Hepatocyte (in vitro differentiated cells): ENCODE results near the gene MINDY4. TPM values are rescaled to one million over a fixed set of nuclear protein-coding genes. Genes with fewer than 3 reads are reported as not detected.

Experiments
- DNase-seq: peaks from one replicate; pipeline ENCODE4 v3.0.0-alpha.2; 2016; ENCODE audit warnings: low spot score
- H2AFZ ChIP-seq: fragments of 200-600 bp; sonication (generic); 2 replicates; pipeline ENCODE4 v1.6.0; 2016; ENCODE audit warnings: antibody characterized with exemption, mild to moderate bottlenecking
- H3K27ac ChIP-seq: fragments of 200-600 bp; sonication (generic); 2 replicates; pipeline ENCODE4 v1.5.1; 2016; ENCODE audit warnings: mild to moderate bottlenecking
- H3K27me3 ChIP-seq: fragments of 200-600 bp; sonication (generic); 2 replicates; pipeline ENCODE4 v1.6.1; 2016
- H3K36me3 ChIP-seq: fragments of 200-600 bp; sonication (generic); replicated peaks from 2 replicates; pipeline ENCODE4 v1.5.1; 2016; ENCODE audit warnings: low read depth; ENCODE audit not compliant: insufficient read depth
- H3K4me1 ChIP-seq: fragments of 200-600 bp; sonication (generic); 2 replicates; pipeline ENCODE4 v1.5.1; 2016; ENCODE audit warnings: mild to moderate bottlenecking, moderate library complexity; ENCODE audit not compliant: insufficient read depth
- H3K4me2 ChIP-seq: fragments of 200-600 bp; sonication (generic); 2 replicates; pipeline ENCODE4 v1.6.0; 2016
- H3K4me3 ChIP-seq: fragments of 200-600 bp; sonication (generic); 2 replicates; pipeline ENCODE4 v1.5.1; 2016; ENCODE audit warnings: mild to moderate bottlenecking
- H3K79me2 ChIP-seq: fragments of 200-600 bp; sonication (generic); 2 replicates; pipeline ENCODE4 v1.6.0; 2017; ENCODE audit warnings: mild to moderate bottlenecking
- H3K9me2 ChIP-seq: fragments of 200-600 bp; sonication (generic); replicated peaks from 2 replicates; pipeline ENCODE4 v1.6.0; 2017; ENCODE audit warnings: mild to moderate bottlenecking; ENCODE audit not compliant: insufficient read depth
- H3K9me3 ChIP-seq: fragments of 200-600 bp; sonication (generic); 2 replicates; pipeline ENCODE4 v1.5.1; 2016; ENCODE audit warnings: low read depth, mild to moderate bottlenecking
- H4K20me1 ChIP-seq: fragments of 200-600 bp; sonication (generic); 2 replicates; pipeline ENCODE4 v1.6.0; 2016; ENCODE audit warnings: mild to moderate bottlenecking; ENCODE audit not compliant: insufficient read depth, poor library complexity, severe bottlenecking
- EZH2 ChIP-seq: fragments of 200-600 bp; sonication (generic); IDR thresholded peaks from 2 replicates; pipeline ENCODE4 v1.6.1; 2016; ENCODE audit warnings: antibody characterized with exemption, mild to moderate bottlenecking, borderline replicate concordance
- EZH2phosphoT487 ChIP-seq: fragments of 200-600 bp; sonication (generic); IDR thresholded peaks from one replicate; pipeline ENCODE4 v1.6.1; 2018; ENCODE audit warnings: antibody characterized with exemption, mild to moderate bottlenecking, low read depth, moderate library complexity; ENCODE audit not compliant: unreplicated experiment, severe bottlenecking
- WGBS: methylation state at CpG from one replicate; pipeline ENCODE4 v1.1.6; 2016; ENCODE audit warnings: low lambda C conversion rate; ENCODE audit errors: missing lambda C conversion rate; 5-methylcytosine and 5-hydroxymethylcytosine counted together
- polyA plus RNA-seq: library from polyadenylated mRNA; unstranded; fragments of >200 nt; fragmentation: Nextera tagmentation; extraction: Ambion mirVana; gene quantifications from 2 replicates; pipeline ENCODE4 v1.2.1, GENCODE V29; 2016
- total RNA-seq: library from RNA; depleted of rRNA; stranded (reverse); fragments of >200 nt; gene quantifications from 2 replicates; pipeline ENCODE4 v1.2.3, GENCODE V29; 2014
- TF ChIP-seq, protein P1 (sequence below): fragments of 200-600 bp; sonication (generic); IDR thresholded peaks from 2 replicates; pipeline ENCODE4 v1.5.1; 2016; ENCODE audit warnings: antibody characterized with exemption, mild to moderate bottlenecking; ENCODE audit not compliant: poor library complexity

The MINDY4 gene
- total and polyA plus RNA-seq, 2 experiments from 2014 or later, result 4.4 to 6.3 TPM

DNA sequence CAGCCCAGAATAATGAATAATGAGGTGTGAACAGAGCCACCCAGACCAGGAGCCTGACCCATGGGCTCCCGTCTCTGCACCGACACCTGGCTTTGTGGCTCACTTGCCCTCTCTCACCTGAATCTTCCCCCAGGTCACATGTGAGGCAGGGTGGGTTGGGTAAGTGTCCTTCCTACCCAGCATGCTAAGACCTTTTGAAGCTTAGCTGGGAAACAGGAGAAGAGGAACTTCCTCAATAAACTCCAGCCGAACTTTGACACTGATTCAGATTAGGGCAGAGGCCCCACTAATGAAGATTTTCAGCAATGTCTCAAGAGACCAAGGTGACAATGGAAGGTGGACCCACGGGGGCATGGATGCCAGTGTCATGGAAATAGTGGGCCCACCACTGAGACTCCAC, 93.9 kb downstream of the MINDY4 start:
- H3K9me3 ChIP-seq, result no peaks in the 10 kb centered on the region
- no peaks in the 10 kb centered on the region for H3K9me2 ChIP-seq
- WGBS, result 84% methylated on average over 4 of the region's 4 CpGs
- H2AFZ ChIP-seq, result no peak overlapping the region
- H3K4me3 ChIP-seq, result no peak overlapping the region
- no peaks in the 10 kb centered on the region for H4K20me1 ChIP-seq
- TF ChIP-seq EZH2 (no peak), EZH2phosphoT487 (no peak)
- TF ChIP-seq, protein P1, sequence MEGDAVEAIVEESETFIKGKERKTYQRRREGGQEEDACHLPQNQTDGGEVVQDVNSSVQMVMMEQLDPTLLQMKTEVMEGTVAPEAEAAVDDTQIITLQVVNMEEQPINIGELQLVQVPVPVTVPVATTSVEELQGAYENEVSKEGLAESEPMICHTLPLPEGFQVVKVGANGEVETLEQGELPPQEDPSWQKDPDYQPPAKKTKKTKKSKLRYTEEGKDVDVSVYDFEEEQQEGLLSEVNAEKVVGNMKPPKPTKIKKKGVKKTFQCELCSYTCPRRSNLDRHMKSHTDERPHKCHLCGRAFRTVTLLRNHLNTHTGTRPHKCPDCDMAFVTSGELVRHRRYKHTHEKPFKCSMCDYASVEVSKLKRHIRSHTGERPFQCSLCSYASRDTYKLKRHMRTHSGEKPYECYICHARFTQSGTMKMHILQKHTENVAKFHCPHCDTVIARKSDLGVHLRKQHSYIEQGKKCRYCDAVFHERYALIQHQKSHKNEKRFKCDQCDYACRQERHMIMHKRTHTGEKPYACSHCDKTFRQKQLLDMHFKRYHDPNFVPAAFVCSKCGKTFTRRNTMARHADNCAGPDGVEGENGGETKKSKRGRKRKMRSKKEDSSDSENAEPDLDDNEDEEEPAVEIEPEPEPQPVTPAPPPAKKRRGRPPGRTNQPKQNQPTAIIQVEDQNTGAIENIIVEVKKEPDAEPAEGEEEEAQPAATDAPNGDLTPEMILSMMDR, result no peak
- H3K27ac ChIP-seq, result no peak overlapping the region
- H3K4me2 ChIP-seq, result no peak overlapping the region
- H3K36me3 ChIP-seq, result no peaks in the 10 kb centered on the region
- H3K27me3 ChIP-seq, result no peaks in the 10 kb centered on the region
- no peaks in the 10 kb centered on the region for H3K4me1 ChIP-seq
- no peaks in the 10 kb centered on the region for H3K79me2 ChIP-seq
- DNase-seq, result no peak

DNA sequence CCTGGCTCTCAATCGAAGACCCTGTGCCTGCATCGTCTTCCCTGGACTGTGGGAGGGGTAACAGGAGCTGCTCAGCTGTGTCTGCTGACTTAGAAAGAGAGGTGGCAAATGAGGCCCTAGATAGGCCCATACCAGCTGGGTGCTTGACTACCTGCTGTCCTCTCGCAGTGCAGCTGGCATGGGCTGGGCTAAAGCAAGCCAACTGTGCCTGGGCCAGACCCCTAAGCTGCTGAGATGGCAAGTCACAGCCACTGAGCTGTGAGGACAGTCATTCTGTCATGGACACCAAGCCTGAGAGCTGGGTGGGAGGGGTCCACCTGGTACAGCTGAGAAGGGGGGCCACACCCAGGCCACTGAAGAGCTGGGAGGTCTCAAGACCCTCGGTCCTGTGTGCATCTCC, 94.6 kb downstream of the MINDY4 start:
- no peak overlapping the region for H3K4me3 ChIP-seq
- WGBS, result 88% methylated on average over 4 of the region's 4 CpGs
- no peaks in the 10 kb centered on the region for H3K27me3 ChIP-seq
- H3K79me2 ChIP-seq, result no peaks in the 10 kb centered on the region
- H3K9me3 ChIP-seq, result no peaks in the 10 kb centered on the region
- H3K36me3 ChIP-seq, result no peaks in the 10 kb centered on the region
- H3K4me2 ChIP-seq, result no peak overlapping the region
- TF ChIP-seq EZH2phosphoT487, result no peak
- TF ChIP-seq, protein P1, result no peak
- no peak for TF ChIP-seq EZH2
- H3K4me1 ChIP-seq, result no peaks in the 10 kb centered on the region
- no peak overlapping the region for H2AFZ ChIP-seq
- no peak for DNase-seq
- no peaks in the 10 kb centered on the region for H4K20me1 ChIP-seq
- H3K27ac ChIP-seq, result no peak overlapping the region
- no peaks in the 10 kb centered on the region for H3K9me2 ChIP-seq

DNA sequence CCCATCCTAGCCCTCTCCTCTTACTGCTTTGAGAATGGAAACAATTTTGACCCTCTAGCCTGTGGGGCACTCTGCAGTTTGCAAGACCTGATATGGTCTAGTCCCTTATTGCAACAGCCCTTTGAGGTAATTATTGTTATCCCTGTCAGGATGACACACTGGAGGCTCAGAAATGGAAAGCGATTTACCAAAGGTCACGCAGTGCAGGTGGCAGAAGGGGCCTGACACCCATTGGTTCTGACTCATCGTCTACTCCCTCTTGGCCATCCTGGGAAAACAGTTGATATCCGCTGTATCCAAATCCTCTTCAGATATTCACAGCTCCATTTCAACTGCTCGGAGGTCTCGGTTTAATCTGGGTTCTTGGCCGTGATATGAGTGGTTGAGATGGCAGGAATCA, 95.7 kb downstream of the MINDY4 start:
- Histone ChIP-seq H3K9me2 (no peaks in the 10 kb centered on the region), H3K36me3 (no peaks in the 10 kb centered on the region), H3K9me3 (no peaks in the 10 kb centered on the region), H2AFZ (no peak overlapping the region), H3K79me2 (no peaks in the 10 kb centered on the region), H3K4me2 (no peak overlapping the region), H3K4me3 (no peak overlapping the region), H3K27ac (no peak overlapping the region), H3K4me1 (no peaks in the 10 kb centered on the region), H4K20me1 (no peaks in the 10 kb centered on the region), H3K27me3 (no peaks in the 10 kb centered on the region)
- no peak for TF ChIP-seq EZH2
- TF ChIP-seq EZH2phosphoT487, result no peak
- TF ChIP-seq, protein P1, result no peak
- DNase-seq, result peak; percentile 58
- WGBS, result 88% methylated on average over 7 of the region's 7 CpGs

DNA sequence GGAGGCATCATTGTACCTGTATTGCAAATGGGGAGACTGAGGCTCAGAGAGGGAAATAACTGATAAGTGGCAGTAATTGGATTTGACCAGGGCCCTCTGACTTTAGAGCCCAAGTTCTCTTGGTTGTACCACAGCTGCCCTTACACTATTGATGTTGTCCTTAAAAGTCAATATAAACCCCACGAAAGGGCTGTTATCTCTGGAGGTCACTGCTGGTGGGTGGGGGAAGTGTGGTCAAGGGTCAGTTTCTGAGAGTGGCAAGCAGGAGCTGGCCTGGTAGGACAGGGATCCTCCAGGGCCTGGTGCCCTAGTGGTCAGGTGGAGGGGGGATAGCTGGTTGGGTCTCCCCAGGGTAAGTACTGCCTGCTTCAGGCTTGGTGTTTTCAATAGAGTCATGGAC, 96.3 kb downstream of the MINDY4 start:
- Histone ChIP-seq H4K20me1 (no peaks in the 10 kb centered on the region), H3K9me2 (no peaks in the 10 kb centered on the region), H3K4me2 (no peak overlapping the region), H3K27me3 (no peaks in the 10 kb centered on the region), H3K79me2 (no peaks in the 10 kb centered on the region), H2AFZ (no peak overlapping the region), H3K4me3 (no peak overlapping the region), H3K36me3 (no peaks in the 10 kb centered on the region), H3K27ac (no peak overlapping the region), H3K9me3 (no peaks in the 10 kb centered on the region), H3K4me1 (no peaks in the 10 kb centered on the region)
- TF ChIP-seq EZH2phosphoT487 (no peak), EZH2 (no peak)
- TF ChIP-seq, protein P1, result no peak
- 55% methylated on average over 1 of the region's 1 CpG for WGBS
- DNase-seq, result no peak
